Stimulated activated CD8-positive, alpha-beta memory T cell treated with anti-CD3 and anti-CD28 coated beads, Interleukin-7, amount 100 ng/mL, for 48 hours (primary cell): Measurements from ENCODE around the gene SERPINE3.

Source experiments
- DNase-seq, 2 donors: peaks; one replicate each; pipeline ENCODE4 v3.0.0-alpha.2; 2020; ENCODE audit warnings: low read depth in 1 of 2; ENCODE audit errors: extremely low read depth in 1 of 2

The SERPINE3 gene

DNA sequence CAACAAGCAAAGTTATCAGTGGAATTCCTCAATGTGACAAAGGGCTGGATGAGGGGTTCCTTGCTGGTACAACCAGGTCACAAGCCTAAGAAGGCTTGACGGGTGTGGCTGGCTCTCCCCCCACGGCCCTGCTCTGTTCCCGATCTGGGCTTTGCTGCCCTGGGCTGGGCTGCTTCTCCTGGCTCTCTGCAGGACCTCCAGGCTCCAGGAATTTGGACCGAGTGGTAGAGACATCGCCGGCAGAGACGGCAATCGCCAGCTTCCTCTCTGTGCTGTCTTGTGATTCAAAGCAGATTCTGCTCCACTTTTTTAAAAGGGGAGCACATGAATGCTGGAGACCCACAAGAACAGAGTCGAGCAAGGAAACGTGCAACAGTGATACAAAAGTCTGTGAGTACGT, at the start of gene SERPINE3:
Gene SERPINE3, plus strand, starts transcription at position 338 of the 400 bp plus-strand sequence. CDS start 1,401 bp downstream, outside the sequence.
- DNase-seq = no peak

DNA sequence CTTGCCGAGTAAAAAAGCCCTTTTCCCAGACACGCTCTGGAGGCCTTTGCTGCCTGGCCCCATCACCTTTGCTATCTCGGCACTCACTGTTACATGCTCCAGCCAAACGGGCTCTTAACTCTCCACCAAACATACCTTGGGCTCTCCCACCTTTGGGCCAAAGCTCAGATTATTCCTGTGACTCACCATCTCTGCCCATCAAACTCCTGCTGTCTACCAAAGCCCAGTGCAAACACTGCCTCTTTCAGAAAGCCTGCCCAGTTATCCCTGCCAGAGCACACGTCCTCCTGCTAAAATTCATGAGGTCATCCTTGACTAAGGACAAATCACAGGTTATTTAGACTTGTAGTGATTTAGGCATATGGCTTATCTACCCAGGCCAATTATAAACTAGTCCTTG, 48.1 kb upstream of the SERPINE3 start:
- no peak for DNase-seq

DNA sequence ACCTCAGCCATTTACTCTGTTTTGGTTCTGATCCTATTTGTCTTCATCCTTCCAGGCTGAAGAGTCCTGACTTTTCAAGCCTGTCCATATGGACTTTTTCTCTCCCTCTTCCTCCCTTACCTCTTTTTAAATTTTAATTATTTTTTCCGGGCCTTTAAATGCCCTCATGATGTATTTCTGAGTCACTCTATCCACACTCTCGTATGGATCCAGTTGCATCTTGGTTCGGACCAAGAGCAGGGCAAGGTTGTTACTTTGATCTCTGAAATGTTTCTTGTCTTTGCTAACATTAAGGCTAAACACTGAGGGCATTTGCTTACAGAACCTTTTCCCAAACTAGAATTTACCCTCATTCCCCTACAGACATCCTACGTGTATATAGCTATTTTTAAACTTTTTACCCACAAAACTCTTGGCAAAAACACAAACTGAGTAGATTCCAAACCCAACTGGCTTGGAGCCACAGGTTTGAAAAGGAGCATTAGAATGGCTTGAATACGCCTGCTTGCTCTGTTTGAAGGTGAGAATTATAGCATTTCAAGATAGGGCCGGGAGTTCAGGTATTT, 47.4 kb upstream of the SERPINE3 start:
- no peak for DNase-seq

DNA sequence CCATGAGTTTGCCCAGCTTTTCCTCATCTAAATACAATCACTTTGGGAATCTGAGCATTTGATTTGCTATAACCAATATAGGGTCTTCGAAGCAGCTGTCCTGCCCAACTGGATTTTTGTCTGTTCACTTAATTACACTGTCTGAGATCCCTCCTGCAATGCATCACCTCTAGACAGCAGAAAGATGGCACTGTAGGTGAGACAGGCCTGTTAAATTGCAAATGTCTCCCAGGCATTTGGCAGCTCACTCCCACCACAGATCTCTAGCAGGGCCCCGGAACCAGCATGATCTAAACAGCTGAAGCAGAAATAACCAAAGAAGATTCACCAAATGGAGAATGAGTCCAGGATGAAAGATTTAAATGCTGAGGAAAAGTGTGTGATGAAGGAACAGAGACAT, 41.9 kb upstream of the SERPINE3 start:
- no peak for DNase-seq

DNA sequence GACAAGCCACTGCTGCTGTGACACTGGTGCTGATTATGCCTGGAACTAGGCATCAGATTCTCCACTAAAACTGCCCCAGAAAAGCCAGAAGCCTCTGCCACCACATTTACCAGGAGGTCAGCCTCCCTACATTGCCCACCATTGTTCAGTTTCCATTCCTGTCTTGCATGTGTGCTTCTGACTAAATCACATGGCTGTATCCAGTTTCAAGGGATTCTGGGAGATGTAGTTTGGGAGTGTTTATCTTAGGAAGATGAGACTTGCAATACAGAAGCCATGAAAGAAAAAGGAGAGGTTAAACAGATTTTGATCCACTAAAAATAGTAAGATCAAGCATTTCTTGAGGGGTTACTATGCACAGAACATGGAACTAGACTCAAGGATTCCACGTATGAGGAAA, 40.7 kb upstream of the SERPINE3 start:
- no peak for DNase-seq

DNA sequence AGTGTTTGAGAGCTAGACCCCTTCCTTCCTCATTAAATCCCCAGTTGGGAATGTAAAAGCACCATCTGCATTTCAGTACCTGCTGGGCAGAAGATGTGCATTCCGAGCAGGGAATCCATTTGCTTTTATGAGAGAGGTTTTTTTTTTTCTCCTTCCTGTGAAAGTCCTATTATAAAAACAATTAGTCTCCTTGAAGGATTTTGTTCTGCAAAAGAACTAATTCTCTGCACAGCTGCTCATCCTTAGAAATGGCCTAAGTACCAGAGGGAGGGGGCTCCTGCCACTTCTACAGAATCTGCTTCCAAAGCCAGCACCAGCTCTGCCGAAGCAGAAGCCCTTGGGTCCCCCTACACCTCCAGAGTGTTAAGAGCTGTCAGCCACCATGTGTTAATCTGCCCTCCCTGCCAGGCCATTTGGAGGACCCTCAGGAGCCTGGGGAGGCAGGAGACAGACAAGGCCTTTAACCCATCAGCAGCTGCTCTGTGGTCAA, 36.4 kb upstream of the SERPINE3 start:
- DNase-seq = no peak

DNA sequence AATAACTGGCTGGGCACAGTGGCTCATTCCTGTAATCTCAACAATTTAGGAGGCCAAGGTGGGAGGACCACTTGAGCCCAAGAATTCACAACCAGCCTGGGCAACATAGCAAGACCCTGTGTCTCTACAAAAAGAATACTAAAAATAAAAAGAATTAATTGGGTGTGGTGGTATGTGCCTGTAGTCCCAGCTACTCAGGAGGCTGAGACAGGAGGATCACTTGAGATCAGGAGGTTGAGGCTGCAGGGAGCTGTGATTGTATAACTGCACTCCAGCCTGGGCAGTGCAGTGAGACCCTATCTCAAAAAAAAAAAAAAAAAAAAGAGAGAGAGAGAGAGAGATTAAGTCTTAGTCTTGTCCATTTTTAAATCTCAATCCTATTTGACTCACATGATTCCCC, 35.6 kb upstream of the SERPINE3 start:
- no peak for DNase-seq

DNA sequence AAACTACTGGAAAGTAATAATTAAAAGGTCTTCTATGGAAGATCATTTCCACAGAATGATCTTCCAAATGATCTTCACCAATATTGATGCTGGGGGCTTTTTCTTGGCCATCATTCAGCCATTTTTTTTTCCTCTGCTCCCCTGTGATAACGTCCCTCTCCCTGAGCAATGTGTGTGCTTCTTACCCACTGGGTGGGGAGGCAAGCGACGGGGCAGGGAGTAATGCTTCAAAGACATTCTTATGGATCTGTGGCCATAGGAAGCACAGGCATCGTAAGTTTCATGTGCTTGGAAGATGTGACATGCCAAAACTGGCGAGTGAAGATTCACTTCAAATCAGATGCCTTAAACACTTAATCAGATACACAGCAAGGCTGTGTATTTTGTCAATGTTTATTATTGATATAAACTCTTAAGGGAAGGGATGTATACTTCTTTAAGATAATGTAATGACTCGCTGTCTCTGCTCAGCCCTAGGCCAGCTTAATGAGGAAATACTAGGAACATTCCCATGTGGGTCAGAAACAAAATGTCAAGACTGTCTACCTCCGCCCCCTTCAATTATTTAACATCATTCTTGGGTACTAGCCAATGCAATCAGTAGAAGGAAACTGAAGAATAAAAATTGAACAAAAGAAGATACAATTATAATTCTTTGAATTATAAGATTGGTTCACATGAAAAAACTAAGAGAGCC, 34.1 kb upstream of the SERPINE3 start:
- DNase-seq = no peak

DNA sequence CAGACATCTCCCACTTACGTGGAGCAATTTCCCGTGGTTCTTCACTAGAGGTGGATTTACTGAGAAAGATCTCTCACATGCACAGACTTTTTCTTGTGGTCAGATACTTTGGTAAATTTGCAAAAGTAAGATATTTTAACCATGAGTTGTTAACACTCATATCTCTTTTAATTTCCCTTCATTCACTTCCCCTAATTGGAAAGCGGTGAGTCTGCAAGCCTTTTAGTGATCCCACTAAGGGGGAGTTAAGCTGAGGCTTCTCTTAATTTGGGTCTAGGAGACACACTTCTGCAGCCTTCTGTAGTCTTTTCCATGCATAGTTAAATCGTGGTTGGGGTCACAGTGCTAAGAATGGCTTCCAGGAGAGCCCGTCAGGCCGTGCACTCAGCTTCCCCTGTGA, 30.7 kb upstream of the SERPINE3 start:
- DNase-seq = no peak

DNA sequence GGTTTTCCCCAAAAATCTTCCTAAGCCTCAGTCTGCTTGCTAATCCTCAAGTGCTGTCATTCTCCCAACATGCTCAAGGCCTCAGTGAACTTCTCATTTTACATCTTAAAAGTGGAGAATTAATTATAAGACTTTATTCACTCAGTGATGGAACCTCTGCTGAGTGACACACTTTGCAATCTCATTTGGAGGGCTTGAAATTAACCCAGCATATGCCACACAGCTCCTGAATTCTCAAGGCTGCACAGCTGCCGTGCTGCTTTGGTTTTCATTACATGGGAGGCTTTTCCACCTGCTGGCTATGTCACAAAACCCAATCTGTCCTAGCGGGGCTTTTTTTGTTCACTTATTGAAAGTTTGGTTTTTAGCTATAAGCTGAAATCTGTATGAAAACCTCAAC, 28.3 kb upstream of the SERPINE3 start:
- DNase-seq = no peak

DNA sequence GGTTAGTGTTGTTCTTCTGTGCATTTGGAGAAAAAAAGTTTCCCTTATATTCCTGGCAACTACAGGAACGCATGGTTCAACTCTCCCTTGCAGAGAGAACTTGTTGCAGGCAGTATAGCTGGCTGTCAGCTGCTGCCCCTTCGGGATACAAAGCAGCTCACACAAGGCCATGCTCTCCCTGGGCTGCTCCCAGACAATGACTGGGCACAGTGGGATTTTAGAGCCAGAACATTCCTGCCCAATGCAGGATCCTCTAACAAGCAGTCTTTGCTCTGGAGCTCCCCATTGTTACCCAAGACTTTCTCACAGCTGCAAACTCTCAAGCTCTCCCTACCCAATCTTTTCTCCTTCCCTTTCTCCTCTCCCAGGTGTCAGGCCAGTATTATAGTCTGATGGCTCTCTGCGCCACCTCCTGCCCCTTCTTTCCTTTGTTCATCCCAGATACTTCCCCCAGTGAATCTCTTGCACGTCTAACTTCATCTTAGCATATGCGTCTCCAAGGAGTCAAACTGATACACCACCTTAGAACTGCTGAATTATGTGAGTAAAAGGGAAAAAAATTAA, 27.5 kb upstream of the SERPINE3 start:
- no peak for DNase-seq

DNA sequence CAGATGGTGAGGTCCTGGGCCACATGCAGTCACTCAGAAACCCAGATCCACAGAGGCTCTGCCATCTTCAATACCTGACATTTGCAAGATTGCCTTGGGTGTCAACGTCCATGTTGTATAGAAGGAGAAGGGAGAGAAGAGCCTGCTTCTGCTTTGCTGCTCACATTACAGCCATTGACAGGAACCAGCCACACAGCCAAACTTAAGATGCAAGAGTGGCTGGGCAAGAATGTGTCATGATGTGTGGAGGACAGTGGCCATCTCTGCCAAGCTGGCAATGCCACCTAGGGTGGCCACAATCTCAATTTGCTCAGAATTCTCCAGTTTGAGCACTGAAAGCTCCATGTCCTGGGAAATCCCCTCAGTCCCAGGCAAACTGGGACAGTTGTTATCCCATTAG, 25.9 kb upstream of the SERPINE3 start:
- DNase-seq = no peak

DNA sequence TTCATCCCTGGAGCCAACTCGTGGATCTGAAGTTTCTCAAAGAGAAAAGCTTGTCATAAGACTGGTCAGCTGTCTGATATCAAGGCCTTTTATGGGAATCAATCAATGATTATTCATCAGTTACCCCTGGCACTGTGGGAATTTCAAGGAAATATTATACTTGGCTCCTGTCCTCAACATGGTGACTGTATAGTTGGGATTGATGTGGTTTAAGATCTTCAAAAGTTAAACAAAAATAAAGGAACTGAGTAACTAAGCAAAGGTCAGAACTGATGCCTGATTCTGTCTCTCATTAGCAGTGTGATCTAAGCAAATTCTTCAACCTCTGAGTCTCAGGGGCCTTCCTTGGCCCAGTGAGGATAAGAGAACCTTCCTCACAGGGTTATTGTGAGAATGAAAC, 22.2 kb upstream of the SERPINE3 start:
- no peak for DNase-seq

DNA sequence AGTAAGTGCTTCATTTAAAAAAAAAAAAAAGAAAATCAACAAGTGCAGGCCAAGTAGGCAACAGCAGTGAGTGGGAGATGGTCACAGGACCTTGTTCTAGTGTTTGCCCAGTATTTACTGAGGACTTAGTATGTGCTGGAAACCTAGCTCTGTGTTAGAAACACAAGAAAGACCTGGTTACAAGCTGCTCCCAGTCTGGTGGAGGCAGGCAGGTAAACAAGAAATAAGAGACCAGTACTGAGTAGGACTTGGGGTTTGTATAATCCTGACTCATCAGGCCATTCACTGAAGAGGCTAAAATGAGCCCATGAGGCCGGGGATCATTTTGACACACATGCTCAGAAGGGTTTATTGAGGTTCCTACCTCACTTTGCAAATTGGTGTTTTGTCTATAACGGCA, 21.5 kb upstream of the SERPINE3 start:
- DNase-seq = no peak

DNA sequence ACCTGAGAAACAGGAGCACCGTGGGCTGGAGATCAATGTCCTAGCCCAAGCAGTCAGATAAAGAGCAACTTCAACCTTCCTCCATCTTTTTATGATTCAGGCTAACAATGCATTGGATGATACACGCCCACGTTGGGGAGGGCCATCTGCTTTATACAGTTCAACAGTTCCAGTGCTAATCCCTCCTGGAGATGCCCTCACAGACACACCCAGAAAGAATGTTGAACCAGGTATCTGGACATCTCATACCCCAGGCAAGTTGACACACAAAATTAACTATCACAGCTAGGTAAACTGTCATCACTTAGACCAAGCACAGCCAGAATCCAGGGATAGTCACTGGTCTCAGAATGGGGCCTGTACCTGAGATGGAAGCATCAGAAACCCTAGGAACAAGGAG, 20.6 kb upstream of the SERPINE3 start:
- no peak for DNase-seq

DNA sequence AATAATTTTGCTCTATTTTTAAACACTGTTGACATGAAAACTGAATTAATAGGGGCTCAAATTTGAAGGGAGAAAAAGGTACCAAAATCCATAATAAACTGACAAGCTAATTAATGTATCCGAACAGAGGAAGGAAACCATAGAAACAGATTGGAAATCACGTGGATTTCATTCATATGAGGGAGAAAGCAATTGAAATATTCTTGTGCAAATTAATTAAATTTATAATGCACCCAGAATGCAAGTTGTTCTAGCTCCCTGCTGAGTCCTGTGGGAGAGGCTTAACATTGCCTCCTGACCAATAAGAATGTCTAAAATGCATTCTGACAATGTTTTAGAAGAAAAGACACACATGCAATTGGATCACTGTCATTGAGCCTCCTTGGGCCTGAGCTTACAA, 17.7 kb upstream of the SERPINE3 start:
- no peak for DNase-seq

DNA sequence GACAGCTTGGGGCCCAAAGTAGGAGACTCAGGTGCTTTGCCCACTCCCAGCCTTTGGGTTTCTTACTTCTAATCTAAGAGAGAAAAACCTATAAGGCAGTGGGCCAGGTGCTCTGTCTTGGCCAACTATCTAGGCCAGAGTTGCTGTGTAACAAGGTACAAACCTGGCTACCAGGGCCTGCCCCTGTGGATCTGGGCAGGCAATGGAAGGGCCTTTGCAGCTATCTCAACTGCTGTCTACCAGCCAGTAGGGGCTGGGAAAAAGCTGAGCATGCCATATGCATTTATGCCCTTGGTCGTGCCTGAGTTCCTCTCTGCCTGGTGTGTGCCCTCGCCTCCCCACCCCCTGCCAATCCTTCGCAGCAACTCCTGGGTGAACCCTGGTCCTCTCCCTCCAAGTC, 16.7 kb upstream of the SERPINE3 start:
- DNase-seq = no peak

DNA sequence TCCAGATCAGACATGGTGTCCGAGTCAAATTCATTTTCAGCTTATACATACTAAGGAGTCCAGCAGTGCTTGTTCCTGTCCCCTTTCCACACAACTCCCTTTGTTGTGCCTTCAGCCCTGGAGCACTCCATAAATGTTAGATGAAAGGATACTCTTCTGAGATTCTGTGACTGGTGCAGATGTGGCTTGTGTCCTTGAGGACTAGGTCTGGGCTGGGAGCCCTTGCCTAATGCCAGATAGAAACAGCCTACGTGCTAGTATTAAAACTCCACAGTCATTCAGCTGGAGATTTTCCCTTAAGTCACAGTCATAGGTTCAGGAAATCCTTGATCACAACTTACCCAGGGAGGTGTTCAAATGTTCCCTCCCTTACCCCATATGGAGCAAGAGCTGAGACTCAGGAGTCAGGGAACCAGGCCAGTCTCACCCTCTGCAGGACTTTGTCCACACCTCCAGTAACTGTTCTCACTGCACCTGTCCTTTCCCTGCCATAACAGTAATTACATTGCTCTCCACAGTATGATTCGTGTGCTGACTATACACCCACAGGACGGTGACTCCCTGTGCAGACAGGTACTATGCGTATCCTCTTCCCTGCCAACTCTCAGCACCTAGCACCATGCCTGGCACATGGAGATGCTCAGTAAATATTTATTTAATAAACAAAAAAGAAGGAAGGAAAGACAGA, 15.5 kb upstream of the SERPINE3 start:
- no peak for DNase-seq

DNA sequence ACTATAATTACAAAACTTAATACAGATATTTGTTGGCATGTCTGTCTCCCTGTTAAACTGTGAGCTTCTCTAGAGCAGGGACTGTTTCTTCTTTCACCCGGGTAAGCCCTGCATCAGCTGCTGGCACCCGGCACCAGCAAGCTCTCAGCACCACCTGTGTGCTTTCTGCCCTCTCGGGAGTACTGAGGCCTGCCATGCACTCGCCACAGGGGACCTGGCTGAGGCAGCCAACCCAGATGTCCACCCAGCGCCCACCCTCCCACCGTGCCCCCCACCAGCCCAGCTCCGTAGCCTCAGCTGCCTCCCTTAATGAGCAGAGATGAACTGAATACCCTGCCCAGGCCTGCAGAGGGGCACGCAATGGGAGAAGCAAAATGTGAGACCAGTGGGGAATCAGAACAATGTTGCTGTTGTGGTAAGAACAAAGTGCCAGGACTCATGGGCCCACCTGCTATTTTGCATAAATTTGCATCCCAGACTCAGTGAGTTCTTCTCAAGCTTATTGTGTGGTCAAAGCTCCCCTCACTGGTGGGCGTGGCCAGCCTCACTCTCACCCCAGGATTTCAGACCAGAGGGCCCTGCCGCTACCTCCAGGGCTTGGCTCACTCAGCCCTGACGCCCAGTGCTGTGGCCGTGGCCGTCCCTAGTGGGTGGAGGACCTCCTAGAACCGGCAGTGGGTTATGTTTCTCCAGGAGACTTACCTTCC, 14.6 kb upstream of the SERPINE3 start:
- no peak for DNase-seq

DNA sequence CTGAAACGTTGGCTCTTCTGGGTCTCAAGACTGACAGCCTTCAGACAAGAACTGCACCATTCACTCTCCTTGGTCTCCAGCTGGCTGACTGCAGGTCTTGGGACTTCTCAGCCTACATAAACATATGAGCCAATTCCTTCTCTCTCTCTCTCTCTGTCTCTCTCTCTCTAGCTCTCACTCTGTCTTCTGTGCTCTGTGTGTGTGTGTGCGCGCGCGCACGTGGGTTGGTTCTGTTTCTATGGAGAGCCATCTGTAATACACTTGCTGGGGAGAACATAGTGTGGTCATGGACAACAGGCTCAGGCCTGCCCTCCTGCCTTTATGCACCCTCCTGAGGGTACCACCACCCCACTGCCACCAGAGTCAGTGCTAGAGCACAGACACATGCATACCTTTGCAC, 13.7 kb upstream of the SERPINE3 start:
- no peak for DNase-seq

DNA sequence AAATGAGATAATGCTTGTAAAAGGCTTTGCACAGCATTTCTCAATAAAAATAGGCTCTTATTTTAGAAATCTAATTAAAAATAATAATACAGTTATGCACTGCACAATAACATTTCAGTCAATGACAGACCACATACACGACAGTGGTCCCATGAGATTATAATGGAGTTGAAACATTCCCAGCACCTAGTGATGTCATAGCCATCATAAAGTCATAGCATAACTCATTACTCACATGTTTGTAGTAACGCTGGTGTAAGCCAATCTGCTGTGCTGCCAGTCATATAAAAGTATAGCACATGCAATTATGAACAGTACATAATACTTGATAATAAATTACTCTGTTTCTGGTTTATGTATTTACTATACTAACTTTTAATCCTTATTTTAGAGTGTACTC, 12.7 kb upstream of the SERPINE3 start:
- no peak for DNase-seq
